ENCODE data around the gene CRYL1.

DNA sequence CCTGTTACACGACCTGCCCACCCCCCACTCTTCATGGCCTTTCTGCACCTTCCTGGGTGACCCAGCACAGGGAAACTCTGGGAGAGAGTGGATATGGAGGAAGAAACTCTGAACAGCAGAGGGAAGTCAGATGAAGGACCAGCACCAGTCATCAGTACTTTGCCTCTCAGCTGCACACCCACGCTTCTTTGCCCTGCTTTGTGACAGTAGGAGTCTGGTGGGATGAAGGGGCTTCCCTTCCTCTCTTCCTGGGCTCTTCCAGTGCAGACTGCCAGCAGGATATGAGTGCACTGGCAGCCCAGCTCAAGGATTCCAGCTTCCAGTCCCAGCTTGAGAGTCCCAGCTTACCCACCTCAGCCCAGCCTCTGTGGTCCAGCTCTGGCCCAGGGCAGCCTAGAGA is 68.9 kb downstream of the CRYL1 start:
- TF ChIP-seq, protein P1, sequence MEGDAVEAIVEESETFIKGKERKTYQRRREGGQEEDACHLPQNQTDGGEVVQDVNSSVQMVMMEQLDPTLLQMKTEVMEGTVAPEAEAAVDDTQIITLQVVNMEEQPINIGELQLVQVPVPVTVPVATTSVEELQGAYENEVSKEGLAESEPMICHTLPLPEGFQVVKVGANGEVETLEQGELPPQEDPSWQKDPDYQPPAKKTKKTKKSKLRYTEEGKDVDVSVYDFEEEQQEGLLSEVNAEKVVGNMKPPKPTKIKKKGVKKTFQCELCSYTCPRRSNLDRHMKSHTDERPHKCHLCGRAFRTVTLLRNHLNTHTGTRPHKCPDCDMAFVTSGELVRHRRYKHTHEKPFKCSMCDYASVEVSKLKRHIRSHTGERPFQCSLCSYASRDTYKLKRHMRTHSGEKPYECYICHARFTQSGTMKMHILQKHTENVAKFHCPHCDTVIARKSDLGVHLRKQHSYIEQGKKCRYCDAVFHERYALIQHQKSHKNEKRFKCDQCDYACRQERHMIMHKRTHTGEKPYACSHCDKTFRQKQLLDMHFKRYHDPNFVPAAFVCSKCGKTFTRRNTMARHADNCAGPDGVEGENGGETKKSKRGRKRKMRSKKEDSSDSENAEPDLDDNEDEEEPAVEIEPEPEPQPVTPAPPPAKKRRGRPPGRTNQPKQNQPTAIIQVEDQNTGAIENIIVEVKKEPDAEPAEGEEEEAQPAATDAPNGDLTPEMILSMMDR (conservative IDR thresholded peaks at IDR 0.05; ENCODE audit: low read depth, low read length): no peak
- no peak for TF ChIP-seq EZH2 (IDR thresholded peaks at IDR 0.05; ENCODE audit: borderline replicate concordance, low read depth, low read length, poor library complexity, severe bottlenecking)

All from A673 (cell line).